Measurements from ENCODE around the gene SLCO4A1. TPM values are rescaled to one million over a fixed set of nuclear protein-coding genes. Genes with fewer than 3 reads are reported as not detected.
A peak's percentile ranks its signal among the peaks of the same experiment; 100 is the strongest.

Gene SLCO4A1
- total and polyA plus RNA-seq, 4 experiments from 2014 or later, result 0.49 to 0.99 (median 0.97) TPM; not detected in 1

DNA sequence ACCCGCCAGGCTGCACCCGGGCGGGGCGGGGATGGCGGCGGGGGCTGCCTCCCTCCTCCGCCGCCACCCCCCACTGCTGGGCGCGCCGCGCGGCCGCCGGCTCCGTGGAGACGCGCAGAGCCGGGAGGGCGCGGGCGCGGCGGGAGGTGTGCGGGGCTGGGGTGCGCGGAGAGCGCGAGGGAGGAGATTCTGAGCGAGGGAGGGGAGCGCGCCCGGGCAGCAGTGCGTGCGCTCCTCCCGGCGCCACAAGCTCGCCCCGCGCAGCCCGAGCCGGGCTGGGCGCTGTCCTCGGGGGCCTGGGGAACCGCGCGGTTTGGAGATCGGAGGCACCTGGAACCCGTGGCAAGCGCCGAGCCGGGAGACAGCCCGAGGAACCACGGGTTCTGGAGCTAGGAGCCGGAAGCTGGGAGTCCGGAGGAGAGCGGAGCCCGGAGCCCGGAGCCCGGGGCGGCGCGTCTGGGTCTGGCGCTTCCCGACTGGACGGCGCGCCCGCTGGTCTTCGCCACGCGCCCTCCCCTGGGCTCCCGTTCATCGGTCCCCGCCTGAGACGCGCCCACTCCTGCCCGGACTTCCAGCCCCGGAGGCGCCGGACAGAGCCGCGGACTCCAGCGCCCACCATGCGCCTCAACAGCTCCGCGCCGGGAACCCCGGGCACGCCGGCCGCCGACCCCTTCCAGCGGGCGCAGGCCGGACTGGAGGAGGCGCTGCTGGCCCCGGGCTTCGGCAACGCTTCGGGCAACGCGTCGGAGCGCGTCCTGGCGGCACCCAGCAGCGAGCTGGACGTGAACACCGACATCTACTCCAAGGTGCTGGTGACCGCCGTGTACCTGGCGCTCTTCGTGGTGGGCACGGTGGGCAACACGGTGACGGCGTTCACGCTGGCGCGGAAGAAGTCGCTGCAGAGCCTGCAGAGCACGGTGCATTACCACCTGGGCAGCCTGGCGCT is 66.6 kb downstream of the SLCO4A1 start, which contains the start of gene NTSR1:
Gene NTSR1, plus strand, starts transcription at position 246 of the 946 bp plus-strand sequence. Its CDS starts 372 bp downstream, at position 618.
- intact Hi-C loops (cut with micrococcal nuclease), result no loop called here
- peak within 1 kb of the TSS in 1 of 2 donors; percentile 6 for H3K4me3 ChIP-seq (ENCODE audit: low read length in 2 of 2)
- ChIA-PET CTCF (ENCODE audit: partially characterized antibody) (no interaction called here), POLR2A (ENCODE audit: partially characterized antibody) (interaction anchor here (1.5 kb wide), 1 partner anchor 31 kb away, joined by 4 read pairs; no protein-coding TSS in a partner anchor)
- Mint-ChIP-seq H3K27ac (no peak within 1 kb of the TSS), H3K4me1 (peaks cover 2 to 17% (median 10%) of the 10 kb centered on the region in 4 donors), H3K27me3 (peaks cover 12 to 16% of the 10 kb centered on the region in 2 donors), H3K36me3 (no peaks in the 10 kb centered on the region), H3K9me3 (no peaks in the 10 kb centered on the region), H3K4me3 (peak within 1 kb of the TSS in 7 of 8 donors; percentile 27 to 79 (median 56))
- H3K27ac ChIP-seq (ENCODE audit: low read depth, low read length), result no peak within 1 kb of the TSS
- no peaks in the 10 kb centered on the region for H3K36me3 ChIP-seq (ENCODE audit: insufficient read depth, low read length)
- DNase-seq, result no peak
- peaks cover 19% of the 10 kb centered on the region for H3K27me3 ChIP-seq (ENCODE audit: insufficient read depth, low read length)
- H3K4me1 ChIP-seq (ENCODE audit: insufficient read depth, low read length), result peaks cover 4% of the 10 kb centered on the region
- H3K9me3 ChIP-seq (ENCODE audit: control insufficient read depth in 1 of 2, low read length in 2 of 2), result no peaks in the 10 kb centered on the region

DNA sequence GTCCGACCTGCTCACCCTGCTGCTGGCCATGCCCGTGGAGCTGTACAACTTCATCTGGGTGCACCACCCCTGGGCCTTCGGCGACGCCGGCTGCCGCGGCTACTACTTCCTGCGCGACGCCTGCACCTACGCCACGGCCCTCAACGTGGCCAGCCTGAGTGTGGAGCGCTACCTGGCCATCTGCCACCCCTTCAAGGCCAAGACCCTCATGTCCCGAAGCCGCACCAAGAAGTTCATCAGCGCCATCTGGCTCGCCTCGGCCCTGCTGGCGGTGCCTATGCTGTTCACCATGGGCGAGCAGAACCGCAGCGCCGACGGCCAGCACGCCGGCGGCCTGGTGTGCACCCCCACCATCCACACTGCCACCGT is 67.2 kb downstream of the SLCO4A1 start:
- no peak overlapping the region for H3K27ac Mint-ChIP-seq
- Histone ChIP-seq H3K4me1 (ENCODE audit: insufficient read depth, low read length) (peaks cover 4% of the 10 kb centered on the region), H3K36me3 (ENCODE audit: insufficient read depth, low read length) (no peaks in the 10 kb centered on the region), H3K27me3 (ENCODE audit: insufficient read depth, low read length) (peaks cover 19% of the 10 kb centered on the region), H3K27ac (ENCODE audit: low read depth, low read length) (no peak overlapping the region), H3K4me3 (ENCODE audit: low read length in 2 of 2) (no peak overlapping the region), H3K9me3 (ENCODE audit: control insufficient read depth in 1 of 2, low read length in 2 of 2) (no peaks in the 10 kb centered on the region)
- H3K9me3 Mint-ChIP-seq, result no peaks in the 10 kb centered on the region
- H3K4me3 Mint-ChIP-seq, result no peak overlapping the region
- H3K4me1 Mint-ChIP-seq, result peaks cover 3 to 23% (median 14%) of the 10 kb centered on the region in 4 donors
- no peaks in the 10 kb centered on the region for H3K36me3 Mint-ChIP-seq
- DNase-seq, result no peak
- POLR2A ChIA-PET (ENCODE audit: partially characterized antibody), result no interaction called here
- H3K27me3 Mint-ChIP-seq, result peaks cover 12 to 16% of the 10 kb centered on the region in 2 donors
- CTCF ChIA-PET (ENCODE audit: partially characterized antibody), result no interaction called here
- intact Hi-C loops (cut with micrococcal nuclease), result no loop called here

DNA sequence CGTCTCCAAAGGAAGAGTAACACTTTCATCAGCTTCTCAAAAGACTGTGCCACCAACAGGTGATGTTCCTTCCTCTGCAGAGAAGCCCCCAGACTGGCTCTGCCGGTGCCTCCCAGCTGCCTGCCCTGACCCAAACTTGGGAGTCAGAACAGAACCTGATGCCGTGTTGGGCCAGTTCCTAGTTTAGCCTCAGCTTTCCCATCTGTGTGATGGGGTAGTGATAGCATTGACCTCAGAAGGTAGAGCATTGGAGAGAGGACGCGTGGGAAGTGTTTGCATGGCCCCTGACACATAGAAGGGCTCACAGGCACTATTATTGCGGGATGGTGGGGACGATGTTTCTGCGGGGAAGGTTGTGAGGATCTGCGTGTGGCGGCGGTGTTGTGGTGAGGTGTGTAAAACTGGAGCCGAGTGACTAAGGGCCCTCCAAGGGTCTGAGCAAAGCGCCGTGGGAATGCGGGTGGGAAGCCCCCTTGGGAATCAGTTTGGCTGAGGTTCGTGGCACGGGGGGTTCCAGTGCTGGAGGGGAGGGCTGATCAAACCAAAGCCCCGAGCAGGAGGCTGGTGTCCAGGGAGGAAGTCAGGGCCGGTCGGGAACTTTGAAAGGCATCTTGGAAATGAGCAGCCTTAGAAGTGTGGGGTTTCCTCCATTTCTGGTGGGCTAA is 68.0 kb downstream of the SLCO4A1 start:
- H3K4me1 Mint-ChIP-seq, result peaks cover 3 to 30% (median 19%) of the 10 kb centered on the region in 4 donors
- ChIA-PET CTCF (ENCODE audit: partially characterized antibody) (no interaction called here), POLR2A (ENCODE audit: partially characterized antibody) (interaction anchor here (0.6 kb wide), 1 partner anchor 177 kb away, joined by 3 read pairs; no protein-coding TSS in a partner anchor)
- peaks cover 19% of the 10 kb centered on the region for H3K27me3 ChIP-seq (ENCODE audit: insufficient read depth, low read length)
- no peak for DNase-seq
- H3K4me1 ChIP-seq (ENCODE audit: insufficient read depth, low read length), result peaks cover 5% of the 10 kb centered on the region
- H3K27ac Mint-ChIP-seq, result no peak overlapping the region
- peaks cover 12 to 16% of the 10 kb centered on the region in 2 donors for H3K27me3 Mint-ChIP-seq
- H3K27ac ChIP-seq (ENCODE audit: low read depth, low read length), result no peak overlapping the region
- no peaks in the 10 kb centered on the region for H3K36me3 ChIP-seq (ENCODE audit: insufficient read depth, low read length)
- H3K4me3 ChIP-seq (ENCODE audit: low read length in 2 of 2), result no peak overlapping the region
- no peaks in the 10 kb centered on the region for H3K36me3 Mint-ChIP-seq
- intact Hi-C loops (cut with micrococcal nuclease), result no loop called here
- no peaks in the 10 kb centered on the region for H3K9me3 ChIP-seq (ENCODE audit: control insufficient read depth in 1 of 2, low read length in 2 of 2)
- peaks cover 0 to 1% (median 0%) of the 10 kb centered on the region in 8 donors for H3K9me3 Mint-ChIP-seq
- peak overlapping the region in 5 of 8 donors; percentile 26 to 48 (median 42) for H3K4me3 Mint-ChIP-seq

DNA sequence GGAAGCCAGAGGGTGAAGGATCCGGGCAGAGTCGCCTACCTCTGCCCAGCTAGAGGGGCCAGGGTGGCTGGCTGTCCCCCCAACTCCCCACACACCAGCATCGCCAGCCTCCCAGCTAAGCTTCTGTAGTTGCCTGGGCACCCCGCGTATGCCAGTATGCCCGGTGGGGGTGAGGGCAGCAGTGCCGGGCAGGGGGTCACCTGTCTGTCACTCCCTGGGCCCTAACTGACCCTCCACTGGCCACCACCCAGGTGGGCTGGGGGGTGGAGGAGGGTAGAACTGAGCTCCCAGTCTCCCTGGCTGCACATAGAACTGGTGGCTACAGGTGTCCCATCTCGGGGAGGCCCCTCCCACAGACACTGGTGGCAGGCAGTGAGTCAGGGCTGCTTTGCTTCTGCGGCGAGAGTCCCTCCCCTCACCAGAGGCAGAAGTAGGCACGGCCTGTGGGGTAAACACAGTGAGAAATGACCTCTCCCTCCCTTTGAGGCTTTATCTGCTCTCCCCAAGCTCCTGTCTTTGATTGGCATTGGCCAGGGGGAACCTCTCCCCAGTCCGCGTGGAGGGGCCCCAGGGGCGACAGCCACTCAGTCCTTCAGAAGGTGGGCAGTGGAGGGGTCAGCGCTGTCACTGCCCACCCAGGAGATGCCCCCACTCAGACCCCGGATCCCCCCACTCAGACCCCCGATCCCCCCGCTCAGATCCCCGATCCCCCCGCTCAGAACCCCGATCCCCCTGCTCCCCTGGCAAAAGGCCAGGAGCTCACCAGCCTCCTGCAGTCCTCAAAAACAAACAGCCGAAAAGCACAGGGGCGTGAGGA is 68.8 kb downstream of the SLCO4A1 start:
- no peak overlapping the region for H3K4me3 ChIP-seq (ENCODE audit: low read length in 2 of 2)
- Mint-ChIP-seq H3K36me3 (no peaks in the 10 kb centered on the region), H3K4me1 (peaks cover 7 to 35% (median 23%) of the 10 kb centered on the region in 4 donors), H3K27me3 (peaks cover 12 to 16% of the 10 kb centered on the region in 2 donors), H3K9me3 (peaks cover 0 to 1% (median 0%) of the 10 kb centered on the region in 8 donors), H3K27ac (no peak overlapping the region), H3K4me3 (no peak overlapping the region)
- no peak overlapping the region for H3K27ac ChIP-seq (ENCODE audit: low read depth, low read length)
- H3K27me3 ChIP-seq (ENCODE audit: insufficient read depth, low read length), result peaks cover 19% of the 10 kb centered on the region
- H3K4me1 ChIP-seq (ENCODE audit: insufficient read depth, low read length), result peaks cover 13% of the 10 kb centered on the region
- ChIA-PET CTCF (ENCODE audit: partially characterized antibody) (interaction anchor here (0.6 kb wide), 1 partner anchor 19 kb away, joined by 4 read pairs; no protein-coding TSS in a partner anchor), POLR2A (ENCODE audit: partially characterized antibody) (interaction anchor here (0.6 kb wide), 1 partner anchor 176 kb away, joined by 3 read pairs; no protein-coding TSS in a partner anchor)
- no peaks in the 10 kb centered on the region for H3K9me3 ChIP-seq (ENCODE audit: control insufficient read depth in 1 of 2, low read length in 2 of 2)
- intact Hi-C loops (cut with micrococcal nuclease), result no loop called here
- no peaks in the 10 kb centered on the region for H3K36me3 ChIP-seq (ENCODE audit: insufficient read depth, low read length)
- DNase-seq, result no peak

DNA sequence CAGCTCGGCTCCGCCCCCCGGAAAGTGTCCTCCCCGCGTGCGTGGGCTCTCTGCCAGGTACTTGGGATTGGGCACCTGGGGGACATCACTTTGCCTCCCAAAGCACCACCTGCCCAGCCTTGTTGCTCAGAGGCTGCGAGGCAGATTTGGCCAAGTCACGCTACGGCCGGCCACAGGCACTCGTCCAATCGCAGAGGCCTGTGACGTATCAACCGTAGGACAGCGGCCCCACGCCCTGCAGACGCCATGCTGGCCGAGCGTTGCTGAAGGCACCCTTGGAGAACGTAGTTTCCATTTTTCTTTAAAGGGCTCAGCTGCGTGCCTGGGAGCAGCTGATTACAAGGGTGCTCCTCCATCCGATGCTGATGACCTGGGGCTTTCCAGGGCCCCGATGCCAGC is 69.4 kb downstream of the SLCO4A1 start:
- H3K27me3 Mint-ChIP-seq, result peaks cover 12 to 16% of the 10 kb centered on the region in 2 donors
- CTCF ChIA-PET (ENCODE audit: partially characterized antibody), result no interaction called here
- peaks cover 0 to 1% (median 0%) of the 10 kb centered on the region in 8 donors for H3K9me3 Mint-ChIP-seq
- Histone ChIP-seq H3K4me3 (ENCODE audit: low read length in 2 of 2) (no peak overlapping the region), H3K36me3 (ENCODE audit: insufficient read depth, low read length) (no peaks in the 10 kb centered on the region), H3K9me3 (ENCODE audit: control insufficient read depth in 1 of 2, low read length in 2 of 2) (no peaks in the 10 kb centered on the region), H3K27me3 (ENCODE audit: insufficient read depth, low read length) (peaks cover 19% of the 10 kb centered on the region), H3K4me1 (ENCODE audit: insufficient read depth, low read length) (peaks cover 19% of the 10 kb centered on the region), H3K27ac (ENCODE audit: low read depth, low read length) (no peak overlapping the region)
- H3K4me3 Mint-ChIP-seq, result no peak overlapping the region
- intact Hi-C loops (cut with micrococcal nuclease), result no loop called here
- no peak overlapping the region for H3K27ac Mint-ChIP-seq
- H3K36me3 Mint-ChIP-seq, result no peaks in the 10 kb centered on the region
- no peak for DNase-seq
- peaks cover 12 to 41% (median 28%) of the 10 kb centered on the region in 4 donors for H3K4me1 Mint-ChIP-seq
- POLR2A ChIA-PET (ENCODE audit: partially characterized antibody), result no interaction called here

DNA sequence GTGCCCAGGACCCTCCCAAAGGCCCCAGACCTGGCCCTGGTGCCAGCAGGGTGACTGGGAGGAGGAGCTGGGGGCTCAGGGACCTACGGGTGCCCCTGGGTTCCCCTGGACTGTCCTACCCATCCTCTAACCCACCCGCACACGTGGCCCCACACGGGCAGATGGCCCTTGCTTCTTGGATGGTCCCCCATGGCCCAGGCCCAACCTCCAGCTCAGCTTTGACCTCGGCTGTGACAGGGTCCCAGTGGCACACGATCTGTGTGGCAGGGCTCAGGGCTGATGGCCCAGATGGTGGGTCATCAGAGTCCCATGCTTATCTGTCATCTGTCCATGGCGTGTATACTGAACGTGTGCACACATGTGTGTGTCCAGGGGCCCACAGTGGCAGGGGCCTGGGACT is 70.3 kb downstream of the SLCO4A1 start:
- Histone ChIP-seq H3K27me3 (ENCODE audit: insufficient read depth, low read length) (peaks cover 19% of the 10 kb centered on the region), H3K27ac (ENCODE audit: low read depth, low read length) (no peak overlapping the region), H3K4me1 (ENCODE audit: insufficient read depth, low read length) (peaks cover 26% of the 10 kb centered on the region), H3K36me3 (ENCODE audit: insufficient read depth, low read length) (no peaks in the 10 kb centered on the region), H3K4me3 (ENCODE audit: low read length in 2 of 2) (no peak overlapping the region), H3K9me3 (ENCODE audit: control insufficient read depth in 1 of 2, low read length in 2 of 2) (no peaks in the 10 kb centered on the region)
- Mint-ChIP-seq H3K36me3 (no peaks in the 10 kb centered on the region), H3K9me3 (peaks cover 0 to 1% (median 0%) of the 10 kb centered on the region in 8 donors), H3K27me3 (peaks cover 10 to 14% of the 10 kb centered on the region in 2 donors), H3K4me3 (no peak overlapping the region), H3K27ac (no peak overlapping the region), H3K4me1 (peaks cover 12 to 50% (median 31%) of the 10 kb centered on the region in 4 donors)
- DNase-seq, result no peak
- ChIA-PET POLR2A (ENCODE audit: partially characterized antibody) (no interaction called here), CTCF (ENCODE audit: partially characterized antibody) (interaction anchor here (0.6 kb wide), 1 partner anchor 17 kb away, joined by 4 read pairs; no protein-coding TSS in a partner anchor)
- intact Hi-C loops (cut with micrococcal nuclease), result no loop called here
